Dendritic cell treated with granulocyte-macrophage colony-stimulating factor and Interleukin-4, amounts not matched to agents 40 ng/mL and 50 ng/mL, for 4 days (primary cell): ENCODE data around the gene GPI.
"Not testable (repeated sequence)": the region's sequence is repeated elsewhere in the genome, so short reads cannot be mapped to it uniquely, and the experiment has no call there.

Experiments used
- H3K27ac Mint-ChIP-seq: one replicate; pipeline ENCODE4 v1.8.0; 2022; ENCODE audit warnings: mild to moderate bottlenecking, mixed read lengths
- H3K27me3 Mint-ChIP-seq: one replicate; pipeline ENCODE4 v1.8.0; 2022; ENCODE audit warnings: mild to moderate bottlenecking, mixed read lengths
- H3K36me3 Mint-ChIP-seq: one replicate; pipeline ENCODE4 v1.8.0; 2022; ENCODE audit warnings: low read depth, mixed read lengths
- H3K4me1 Mint-ChIP-seq: one replicate; pipeline ENCODE4 v1.8.0; 2022; ENCODE audit warnings: low read depth, mixed read lengths
- H3K4me3 Mint-ChIP-seq: one replicate; pipeline ENCODE4 v1.8.0; 2022; ENCODE audit warnings: mild to moderate bottlenecking, moderate library complexity, mixed read lengths
- H3K9me3 Mint-ChIP-seq: one replicate; pipeline ENCODE4 v1.8.0; 2022; ENCODE audit warnings: mixed read lengths
- intact Hi-C: fragments of 100-400 bp; cut with micrococcal nuclease; formaldehyde crosslinking; loops from one replicate; pipeline ENCODE4 v1.15.0; 2022

Gene GPI

GRCh38 chr19:34387446-34387810 is 22.4 kb downstream of the GPI start:
- intact Hi-C loops = no loop called here
- no peaks in the 10 kb centered on the region for H3K36me3 Mint-ChIP-seq
- no peaks in the 10 kb centered on the region for H3K9me3 Mint-ChIP-seq
- H3K4me3 Mint-ChIP-seq = no peak overlapping the region
- no peak overlapping the region for H3K27ac Mint-ChIP-seq
- H3K4me1 Mint-ChIP-seq = no peaks in the 10 kb centered on the region
- H3K27me3 Mint-ChIP-seq = no peaks in the 10 kb centered on the region

- H3K27ac Mint-ChIP-seq, intact Hi-C loops, H3K27me3 Mint-ChIP-seq, H3K9me3 Mint-ChIP-seq, H3K36me3 Mint-ChIP-seq, H3K4me3 Mint-ChIP-seq, H3K4me1 Mint-ChIP-seq: not testable (repeated sequence)
These were observed 23.7 kb downstream of the GPI start for GRCh38 chr19:34388745-34389144.

DNA sequence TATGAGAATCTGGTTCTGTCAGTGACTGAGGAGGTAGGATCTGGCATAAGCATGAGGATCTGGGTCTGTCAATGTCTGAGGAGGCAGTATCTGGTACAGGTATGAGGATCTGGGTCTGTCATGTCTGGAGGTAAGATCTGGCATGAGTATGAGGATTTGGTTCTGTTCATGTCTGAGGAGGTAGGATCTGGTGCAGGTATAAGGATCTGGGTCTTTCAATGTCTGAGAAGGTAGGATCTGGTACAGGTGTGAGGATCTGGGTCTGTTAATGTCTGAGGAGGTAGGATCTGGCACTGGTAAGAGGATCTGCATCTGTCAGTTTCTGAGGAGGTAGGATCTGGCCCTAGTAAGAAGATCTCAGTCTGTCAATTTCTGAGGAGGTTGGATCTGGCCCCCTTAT is 26.8 kb downstream of the GPI start:
- Mint-ChIP-seq H3K36me3 (peaks cover 16% of the 10 kb centered on the region), H3K27ac (no peak overlapping the region), H3K4me1 (no peaks in the 10 kb centered on the region), H3K4me3 (no peak overlapping the region), H3K27me3 (no peaks in the 10 kb centered on the region), H3K9me3 (no peaks in the 10 kb centered on the region)
- intact Hi-C loops = no loop called here

DNA sequence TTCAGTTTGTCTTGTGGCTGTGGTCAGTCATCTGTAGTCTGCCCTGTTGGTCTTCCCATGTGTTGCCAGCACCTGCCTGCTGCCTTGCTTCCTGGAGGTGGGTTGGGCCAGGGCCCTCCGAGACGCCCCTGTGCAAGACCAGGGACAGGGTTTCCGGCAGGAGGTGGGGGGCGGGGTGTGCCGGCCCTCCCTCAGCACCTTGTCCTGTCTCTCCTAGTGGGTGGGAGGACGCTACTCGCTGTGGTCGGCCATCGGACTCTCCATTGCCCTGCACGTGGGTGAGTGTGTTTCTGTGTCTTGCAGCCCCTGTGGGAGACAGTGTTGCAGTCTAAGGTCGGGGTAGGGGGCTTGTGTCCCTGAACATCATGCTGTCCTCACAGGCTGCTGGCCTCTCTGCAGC is 28.0 kb downstream of the GPI start:
- Mint-ChIP-seq H3K27ac (no peak overlapping the region), H3K4me3 (no peak overlapping the region), H3K4me1 (no peaks in the 10 kb centered on the region), H3K36me3 (peaks cover 27% of the 10 kb centered on the region), H3K27me3 (no peaks in the 10 kb centered on the region), H3K9me3 (no peaks in the 10 kb centered on the region)
- intact Hi-C loops = no loop called here

DNA sequence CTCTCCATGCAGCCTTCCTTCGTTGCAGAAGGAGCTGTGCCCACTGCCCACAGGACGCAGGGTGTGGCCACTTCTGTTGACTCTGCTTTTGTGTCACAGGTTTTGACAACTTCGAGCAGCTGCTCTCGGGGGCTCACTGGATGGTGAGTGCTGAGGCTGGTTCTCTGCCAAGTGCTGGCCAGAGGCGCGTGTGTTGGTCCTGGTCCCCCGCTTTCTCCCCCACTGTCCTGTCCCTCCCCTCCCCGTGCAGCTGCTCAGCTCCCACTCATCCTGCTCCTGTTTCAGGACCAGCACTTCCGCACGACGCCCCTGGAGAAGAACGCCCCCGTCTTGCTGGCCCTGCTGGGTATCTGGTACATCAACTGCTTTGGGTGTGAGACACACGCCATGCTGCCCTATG is 28.6 kb downstream of the GPI start:
- Mint-ChIP-seq H3K27me3 (no peaks in the 10 kb centered on the region), H3K9me3 (no peaks in the 10 kb centered on the region), H3K27ac (no peak overlapping the region), H3K36me3 (peaks cover 33% of the 10 kb centered on the region), H3K4me1 (no peaks in the 10 kb centered on the region), H3K4me3 (no peak overlapping the region)
- intact Hi-C loops = no loop called here

GRCh38 chr19:34397853-34398252 is 32.9 kb downstream of the GPI start:
- Mint-ChIP-seq H3K9me3 (no peaks in the 10 kb centered on the region), H3K27me3 (no peaks in the 10 kb centered on the region), H3K27ac (no peak overlapping the region), H3K4me1 (no peaks in the 10 kb centered on the region), H3K36me3 (peaks cover 63% of the 10 kb centered on the region), H3K4me3 (no peak overlapping the region)
- intact Hi-C loops = no loop called here

- Mint-ChIP-seq H3K4me1 (peaks cover 8% of the 10 kb centered on the region), H3K36me3 (peaks cover 69% of the 10 kb centered on the region)
These were observed 34.9 kb downstream of the GPI start for GRCh38 chr19:34399886-34400285.

DNA sequence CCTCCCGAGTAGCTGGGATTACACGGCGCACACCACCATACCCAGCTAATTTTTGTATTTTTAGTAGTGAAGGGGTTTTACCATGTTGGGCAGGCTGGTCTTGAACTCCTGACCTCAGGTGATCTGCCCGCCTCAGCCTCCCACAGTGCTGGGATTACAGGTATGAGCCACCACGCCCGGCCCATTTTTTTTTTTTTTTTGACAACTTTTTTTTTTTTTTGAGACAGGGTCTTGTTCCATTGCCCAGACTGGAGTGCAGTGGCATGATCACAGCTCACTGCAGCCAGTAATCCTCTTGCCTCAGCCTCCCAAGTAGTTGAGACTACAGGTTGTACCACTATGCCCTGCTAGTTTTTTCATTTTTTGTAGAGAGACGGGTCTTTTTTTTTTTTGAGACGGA is 35.8 kb downstream of the GPI start:
- H3K27ac Mint-ChIP-seq, H3K4me3 Mint-ChIP-seq, H3K27me3 Mint-ChIP-seq, H3K4me1 Mint-ChIP-seq, H3K9me3 Mint-ChIP-seq, intact Hi-C loops: not testable (repeated sequence)
- peaks cover 62% of the 10 kb centered on the region for H3K36me3 Mint-ChIP-seq

More at GRCh38 chr19:34399886-34400285, 34.9 kb downstream of the GPI start:
- intact Hi-C loops = no loop called here
- no peak overlapping the region for H3K4me3 Mint-ChIP-seq
- no peaks in the 10 kb centered on the region for H3K9me3 Mint-ChIP-seq
- H3K27ac Mint-ChIP-seq = peak overlapping the region; percentile 7
- H3K27me3 Mint-ChIP-seq = no peaks in the 10 kb centered on the region

DNA sequence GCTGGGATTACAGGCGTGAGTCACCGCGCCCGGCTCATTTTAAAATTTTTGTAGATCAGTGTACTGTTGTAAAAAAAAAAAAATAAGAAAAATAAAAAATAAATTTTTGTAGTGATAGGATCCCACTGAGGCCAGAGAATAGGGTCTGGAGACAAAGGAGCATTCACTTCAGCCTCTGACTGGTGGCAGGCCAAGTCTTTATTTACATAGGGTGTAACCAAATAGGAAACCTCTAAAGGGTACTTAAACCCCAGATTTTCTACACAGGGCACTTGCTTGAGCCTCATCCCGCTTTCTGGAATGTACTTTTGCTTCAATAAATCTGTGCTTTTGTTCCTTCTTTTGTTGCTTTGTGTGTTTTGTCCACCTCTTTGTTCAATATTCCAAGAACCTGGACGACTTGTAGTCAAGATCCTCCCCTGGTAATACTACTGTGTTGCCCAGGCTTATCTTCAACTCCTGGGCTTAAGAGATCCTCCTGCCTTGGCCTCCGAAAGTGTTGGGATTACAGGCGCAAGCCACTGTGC is 37.1 kb downstream of the GPI start:
- Mint-ChIP-seq H3K36me3 (peaks cover 50% of the 10 kb centered on the region), H3K4me1 (peaks cover 10% of the 10 kb centered on the region), H3K27me3 (no peaks in the 10 kb centered on the region), H3K9me3 (no peaks in the 10 kb centered on the region), H3K4me3 (no peak overlapping the region), H3K27ac (no peak overlapping the region)
- intact Hi-C loops = no loop called here

DNA sequence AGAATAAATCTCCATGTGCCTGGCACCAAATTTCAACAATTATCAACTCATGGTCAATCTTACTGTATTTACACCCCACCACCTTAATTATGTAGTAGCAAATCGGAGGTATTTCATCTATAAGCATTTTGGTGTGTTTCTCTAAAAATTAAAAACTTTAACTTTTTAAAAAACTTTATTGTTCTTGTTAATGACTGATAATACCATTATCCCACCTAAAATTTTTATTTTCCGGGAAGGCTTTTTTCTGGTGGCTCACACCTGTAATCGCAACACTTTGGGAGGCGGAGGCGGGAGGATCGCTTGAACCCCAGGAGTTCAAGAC is 38.8 kb downstream of the GPI start:
- Mint-ChIP-seq H3K27ac (peak overlapping the region; percentile 83), H3K4me1 (peaks cover 11% of the 10 kb centered on the region), H3K36me3 (peaks cover 35% of the 10 kb centered on the region), H3K27me3 (no peaks in the 10 kb centered on the region), H3K9me3 (no peaks in the 10 kb centered on the region), H3K4me3 (peak overlapping the region; percentile 97)
- intact Hi-C loops = loop anchor here (2.0 kb wide), 1 partner anchor 25 kb away; the partner anchor contains the start of gene UBA2

GRCh38 chr19:34404109-34404909 is 39.3 kb downstream of the GPI start, which contains the start of gene PDCD2L:
Gene PDCD2L (plus strand): TSS chr19:34404399. CDS start chr19:34404431, 32 bp downstream.
- Mint-ChIP-seq H3K36me3 (peaks cover 29% of the 10 kb centered on the region), H3K9me3 (no peaks in the 10 kb centered on the region), H3K27ac (peak within 1 kb of the TSS; percentile 83), H3K27me3 (no peaks in the 10 kb centered on the region), H3K4me3 (peak within 1 kb of the TSS; percentile 97), H3K4me1 (peaks cover 17% of the 10 kb centered on the region)
- intact Hi-C loops = loop anchor here (2.0 kb wide), 1 partner anchor 24 kb away; the partner anchor contains the start of gene UBA2

DNA sequence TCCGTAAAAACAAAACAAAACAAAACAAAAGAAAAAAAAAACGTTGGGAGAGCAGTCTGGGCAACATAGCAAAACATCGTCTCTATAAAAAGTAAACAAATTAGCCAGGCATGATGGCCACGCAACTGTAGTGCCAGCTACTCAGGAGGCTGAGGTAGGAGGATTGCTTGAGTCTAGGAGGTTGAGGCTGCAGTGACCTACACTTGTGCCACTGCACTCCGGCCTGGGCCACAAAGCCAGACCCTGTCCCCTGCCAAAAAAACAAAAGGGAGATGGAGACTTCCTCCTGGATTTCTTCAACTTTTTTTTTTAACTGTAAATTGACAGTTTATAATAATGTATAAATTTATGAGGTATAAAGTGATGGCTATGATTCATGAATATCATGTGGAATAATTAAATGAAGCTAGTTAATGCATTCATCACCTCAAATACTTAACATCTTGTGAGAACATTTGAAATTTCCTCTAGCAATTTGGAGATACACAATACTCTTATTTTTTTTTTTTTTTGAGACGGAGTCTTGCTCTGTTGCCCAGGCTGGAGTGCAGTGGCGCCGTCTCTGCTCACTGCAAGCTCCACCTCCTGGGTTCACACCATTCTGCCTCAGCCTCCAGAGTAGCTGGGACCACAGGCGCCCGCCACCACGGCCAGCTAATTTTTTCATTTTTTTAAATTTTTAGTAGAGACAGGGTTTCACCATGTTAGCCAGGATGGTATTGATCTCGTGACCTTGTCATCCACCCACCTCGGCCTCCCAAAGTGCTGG is 41.1 kb downstream of the GPI start:
- intact Hi-C loops = loop anchor here (2.0 kb wide), 1 partner anchor 23 kb away; the partner anchor contains the start of gene UBA2
- no peak overlapping the region for H3K27ac Mint-ChIP-seq
- peaks cover 26% of the 10 kb centered on the region for H3K4me1 Mint-ChIP-seq
- H3K4me3 Mint-ChIP-seq = no peak overlapping the region
- no peaks in the 10 kb centered on the region for H3K27me3 Mint-ChIP-seq
- no peaks in the 10 kb centered on the region for H3K9me3 Mint-ChIP-seq
- H3K36me3 Mint-ChIP-seq = peaks cover 11% of the 10 kb centered on the region

DNA sequence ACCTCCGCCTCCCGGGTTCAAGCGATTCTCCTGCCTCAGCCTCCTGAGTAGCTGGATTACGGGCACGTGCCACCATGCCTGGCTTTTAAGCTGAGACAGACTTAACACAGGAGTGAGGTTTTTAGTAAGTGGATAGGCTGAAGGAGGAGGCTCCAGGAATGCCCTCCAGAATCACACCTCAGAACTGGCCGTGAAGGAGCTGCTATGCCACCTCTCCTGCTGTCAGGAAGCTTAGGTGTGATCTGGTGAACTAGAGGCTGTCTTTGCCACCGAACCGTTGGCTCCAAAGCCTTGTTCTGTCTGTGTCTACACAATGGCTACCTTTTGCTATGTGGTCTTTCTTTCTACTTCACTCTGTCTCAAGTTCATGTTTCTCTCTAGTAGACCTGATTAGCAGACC is 43.4 kb downstream of the GPI start:
- intact Hi-C loops = no loop called here
- Mint-ChIP-seq H3K9me3 (no peaks in the 10 kb centered on the region), H3K36me3 (peaks cover 6% of the 10 kb centered on the region), H3K4me1 (peaks cover 26% of the 10 kb centered on the region), H3K27me3 (no peaks in the 10 kb centered on the region), H3K4me3 (no peak overlapping the region), H3K27ac (no peak overlapping the region)
